COR-L47 (cell line): Measurements from ENCODE around the gene VDR.
"Not testable (repeated sequence)": the region's sequence is repeated elsewhere in the genome, so short reads cannot be mapped to it uniquely, and the experiment has no call there.

ENCODE experiments used
- DNase-seq: peaks from one replicate; lab custom pipeline; 2025; lab: John Stamatoyannopoulos, UW

The VDR gene

DNA sequence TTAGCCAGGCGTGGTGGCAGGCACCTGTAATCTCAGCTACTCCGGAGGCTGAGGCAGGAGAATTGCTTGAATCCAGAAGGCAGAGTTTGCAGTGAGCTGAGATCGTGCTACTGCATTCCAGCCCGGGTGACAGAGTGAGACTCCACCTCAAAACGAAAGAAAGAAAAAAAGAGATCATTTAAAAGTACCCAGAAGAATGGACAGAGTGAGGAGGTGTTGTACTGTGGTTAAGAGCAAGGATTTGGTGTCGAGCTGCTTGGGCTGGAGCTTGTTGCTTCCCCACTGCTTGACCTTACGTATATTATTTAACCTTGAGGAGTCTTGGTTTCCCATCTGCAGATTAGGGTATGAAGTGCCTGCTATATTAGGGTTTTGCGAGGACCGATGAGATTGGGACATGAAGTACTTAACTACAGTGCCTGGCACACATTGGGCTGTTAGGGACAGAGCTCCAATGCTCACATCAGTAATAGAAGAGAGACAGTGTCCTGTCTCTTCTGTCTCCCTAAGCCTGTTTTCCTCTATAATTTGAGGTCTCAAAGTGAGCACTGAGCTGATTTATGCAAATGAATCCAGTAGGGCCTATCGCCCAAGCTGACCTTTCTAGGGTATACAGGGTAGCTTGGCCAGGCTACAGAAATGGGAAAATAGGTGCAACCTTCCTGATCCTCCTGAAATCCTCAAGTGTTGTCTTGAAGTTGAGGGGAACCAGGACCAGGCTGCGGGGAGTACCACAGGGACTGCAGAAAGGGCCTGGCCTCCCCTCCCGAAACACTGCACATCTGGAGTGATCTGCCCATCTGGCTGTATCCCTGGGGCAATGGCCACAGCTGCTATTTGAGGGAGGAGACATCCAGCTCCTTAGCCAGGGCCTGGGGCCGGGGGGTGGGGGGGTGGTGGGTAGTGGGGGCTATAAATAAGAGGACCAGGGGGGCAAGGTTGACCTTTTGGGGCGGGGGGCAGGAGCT, 76.5 kb downstream of the VDR start:
- no peak for DNase-seq

DNA sequence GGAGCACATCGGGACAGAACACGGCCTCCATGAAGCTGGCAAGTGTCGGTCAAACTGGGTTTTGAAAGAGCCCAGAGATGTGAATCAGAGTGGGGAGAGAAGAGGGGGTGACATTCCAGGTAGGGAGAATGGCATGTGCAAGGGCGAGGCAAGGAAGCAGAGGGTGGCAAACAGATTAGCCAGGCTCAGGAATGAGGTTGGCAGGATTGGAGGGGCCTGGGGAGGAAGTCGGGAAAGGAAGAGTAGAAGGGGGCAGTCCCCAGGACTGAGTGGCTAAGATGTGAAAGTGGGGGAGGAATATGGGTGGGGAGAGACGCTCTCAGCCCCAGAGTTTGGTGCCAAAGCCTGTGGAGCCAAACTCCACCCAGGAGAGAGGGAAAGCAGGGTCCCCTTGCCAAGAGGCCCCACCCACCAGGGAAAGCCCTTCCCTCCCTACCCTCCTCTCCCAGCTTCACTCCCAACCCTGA, 79.6 kb downstream of the VDR start:
- DNase-seq: no peak

DNA sequence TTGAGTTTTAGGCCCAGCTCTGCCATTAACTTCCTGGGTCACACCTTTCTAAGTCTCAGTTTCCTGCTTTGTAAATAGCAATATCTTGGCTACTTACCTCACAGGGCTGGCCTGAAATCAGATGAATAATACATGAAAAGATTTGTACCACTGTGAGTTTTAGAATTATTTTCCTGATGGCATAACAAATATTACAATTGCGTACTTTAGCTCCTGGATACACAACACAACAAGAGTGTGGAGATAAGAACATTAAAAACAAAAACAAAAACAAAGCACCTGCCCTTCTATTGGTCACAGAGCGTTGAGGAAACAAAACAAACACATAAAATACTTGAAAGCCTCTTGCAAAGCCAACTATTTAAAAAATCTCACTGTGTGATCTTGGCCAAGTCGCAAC, 80.2 kb downstream of the VDR start:
- DNase-seq: no peak

DNA sequence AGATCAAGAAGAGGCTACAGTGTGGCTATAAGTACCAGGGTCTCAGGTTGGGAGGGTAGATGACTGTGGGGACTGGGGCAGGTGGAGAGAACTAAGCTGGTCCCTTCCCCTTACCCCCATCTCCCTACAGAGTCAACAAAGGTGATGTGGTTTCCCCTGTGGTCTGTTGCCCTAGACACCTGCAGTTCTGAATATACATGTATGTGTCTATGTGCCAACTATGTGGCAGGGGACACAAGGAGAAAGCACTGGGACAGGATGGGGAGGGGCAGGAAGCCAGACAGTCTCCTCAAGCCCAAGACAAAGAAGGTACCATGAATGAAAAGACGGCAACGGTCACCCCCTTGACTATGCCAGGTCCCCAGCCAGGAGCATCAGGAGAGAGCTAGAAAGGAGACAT, 80.6 kb downstream of the VDR start:
- DNase-seq: no peak

DNA sequence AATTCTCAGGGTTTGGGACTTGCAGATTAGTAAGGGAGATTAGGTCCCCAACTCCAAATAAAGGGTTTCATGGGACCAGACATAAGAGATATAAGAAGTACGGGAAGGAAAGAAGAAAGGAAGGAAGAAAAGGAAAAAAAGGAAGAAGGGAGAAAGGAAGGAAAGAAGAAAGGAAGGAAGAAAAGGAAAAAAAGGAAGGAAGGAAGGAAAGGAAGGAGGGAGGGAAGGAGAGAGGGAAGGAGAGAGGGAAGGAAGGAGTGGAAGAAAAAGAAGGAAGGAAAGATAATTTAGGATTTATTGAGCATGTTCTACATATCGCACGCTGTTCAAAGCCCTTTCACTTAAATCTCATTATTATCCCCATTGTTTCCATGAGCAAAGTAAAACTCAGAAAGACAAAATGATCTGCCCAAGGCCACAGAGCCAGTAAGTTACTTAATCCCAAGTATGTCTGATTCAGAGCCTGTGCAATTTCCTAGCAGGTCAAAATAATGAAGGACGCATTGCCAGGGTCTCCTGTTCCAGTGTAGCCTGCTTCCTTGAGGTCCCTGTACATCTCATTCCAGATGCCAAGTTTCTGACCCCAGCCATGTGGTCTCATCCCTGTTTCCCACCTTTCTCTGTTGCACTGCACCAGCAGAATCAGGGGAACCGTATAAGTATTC, 81.2 kb downstream of the VDR start:
- DNase-seq: no peak

DNA sequence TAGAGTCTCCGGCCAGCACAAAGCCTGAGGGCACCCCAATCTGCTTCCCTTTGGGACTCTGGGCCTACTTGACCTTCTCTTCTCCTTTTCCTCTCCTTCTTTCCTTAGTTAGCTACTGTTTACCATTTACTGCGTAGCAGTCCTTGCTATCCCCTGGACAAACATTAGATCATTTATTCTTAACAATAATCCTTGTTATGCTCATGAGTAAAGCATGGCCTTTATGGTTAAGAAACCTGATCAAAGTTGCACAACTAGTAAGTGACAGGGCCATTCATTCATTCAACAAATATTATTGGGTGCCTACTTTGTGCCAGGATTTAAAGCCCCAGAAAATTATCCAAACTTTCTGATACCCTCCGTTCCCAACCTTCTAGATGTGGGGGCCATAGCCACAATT, 81.9 kb downstream of the VDR start:
- DNase-seq: no peak

DNA sequence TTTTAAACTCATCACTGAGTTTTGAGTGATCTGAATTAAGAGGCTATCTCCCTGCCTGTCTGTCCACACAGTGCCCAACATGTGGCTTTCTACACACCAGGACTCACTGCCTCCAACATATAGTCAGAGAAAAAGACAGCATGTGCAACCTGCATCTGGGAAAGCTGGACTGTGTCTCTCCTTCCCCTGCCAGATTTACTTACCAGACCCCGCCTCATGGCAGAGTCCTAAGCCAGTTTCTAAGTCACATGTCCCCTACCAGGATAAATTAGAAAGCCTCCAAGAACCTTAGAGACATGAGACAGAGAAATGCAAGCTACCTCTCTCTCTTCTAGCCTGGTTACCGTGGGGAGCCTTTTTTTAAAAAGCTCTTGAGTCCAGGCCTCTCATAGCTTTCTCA, 82.4 kb downstream of the VDR start:
- no peak for DNase-seq

DNA sequence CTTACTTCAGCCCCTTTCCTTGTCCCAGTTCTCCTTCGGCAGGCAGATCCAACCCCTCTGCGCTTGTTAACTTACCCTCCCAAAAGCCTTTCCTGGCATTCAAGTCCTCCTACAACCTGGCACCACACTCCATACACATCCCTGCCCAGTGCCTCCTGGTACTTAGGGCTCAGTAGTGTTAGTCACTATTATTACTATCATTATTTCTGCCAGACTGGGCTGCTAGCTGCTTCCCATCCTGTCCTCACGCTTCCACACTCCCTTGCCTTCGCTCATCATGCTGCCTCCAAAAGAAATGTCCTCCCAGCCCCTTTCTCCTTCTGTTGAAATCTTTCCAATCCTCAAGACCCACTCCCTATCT, 83.5 kb downstream of the VDR start:
- DNase-seq: no peak

DNA sequence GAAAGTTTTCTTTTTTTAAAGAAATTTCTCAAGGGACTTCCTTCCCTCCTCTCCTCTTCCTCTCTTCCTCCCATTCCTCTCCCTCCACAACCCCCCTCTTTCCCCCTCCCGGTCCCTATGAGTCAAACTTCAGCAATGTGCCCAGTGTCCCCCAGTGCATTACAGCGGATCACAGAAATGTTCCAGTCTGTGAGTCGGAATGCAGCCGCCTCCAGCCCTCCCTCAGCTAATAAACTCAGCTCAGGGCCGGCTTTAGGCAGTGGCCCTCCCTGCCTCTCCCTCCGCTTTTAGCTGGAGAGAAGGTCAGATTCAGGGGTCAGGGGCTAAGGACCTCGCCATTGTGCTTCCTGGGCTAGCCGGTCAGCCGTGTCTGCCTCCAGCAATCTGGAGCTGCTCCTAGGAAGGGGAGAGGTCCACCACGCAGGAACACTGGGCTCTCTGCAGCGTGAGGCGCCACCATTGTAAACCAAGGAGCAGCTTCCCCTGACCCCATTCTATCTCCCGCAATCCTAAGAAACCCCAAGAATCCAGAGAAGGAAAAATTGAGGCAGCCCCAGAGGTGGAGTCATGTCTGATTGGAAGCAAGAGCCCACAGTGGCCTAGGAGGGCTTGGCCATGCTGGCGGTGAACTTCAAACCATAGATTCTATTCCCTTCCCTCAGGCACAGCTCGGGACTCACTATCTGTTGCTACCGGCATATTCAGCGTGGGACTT, 84.0 kb downstream of the VDR start:
- DNase-seq: no peak

DNA sequence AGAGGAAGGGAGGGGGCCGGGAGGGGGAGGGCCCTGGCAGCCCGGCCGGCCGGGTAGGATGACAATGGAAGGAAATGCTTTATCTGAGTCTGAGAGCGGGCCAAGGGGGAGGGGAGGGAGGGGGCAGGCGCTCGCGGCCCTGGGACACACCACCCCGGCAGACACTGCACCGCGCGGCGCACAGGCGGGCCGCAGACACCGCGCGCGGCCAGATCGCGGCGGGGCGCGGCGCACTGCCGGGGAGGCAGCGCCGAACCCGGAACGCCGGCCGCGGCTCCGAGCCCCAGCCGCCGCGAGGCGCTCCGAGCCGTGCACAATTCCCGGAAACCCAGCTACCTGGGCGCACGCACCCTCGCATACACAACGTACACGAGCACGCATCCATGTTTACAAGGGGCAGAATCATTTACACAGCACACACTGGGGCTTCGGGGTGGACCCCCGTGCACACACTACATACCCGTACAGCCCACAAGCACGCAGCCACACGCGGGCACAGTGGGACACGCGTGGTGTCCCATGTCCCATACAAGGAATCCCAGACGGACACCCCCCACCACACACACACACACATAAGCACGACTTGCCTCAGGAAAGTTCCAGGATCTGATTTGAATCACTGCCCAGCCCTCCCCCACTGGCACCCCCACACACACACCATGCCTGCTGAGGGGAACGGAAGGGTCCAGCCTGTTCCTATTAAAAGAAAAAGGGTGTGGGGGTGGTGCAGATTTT, 84.7 kb downstream of the VDR start, which contains the start of gene HDAC7:
TSS of gene HDAC7 (minus strand) at position 8 of the 735 bp plus-strand sequence. CDS start 118 bp downstream, outside the sequence.
- peak; percentile 35 for DNase-seq

DNA sequence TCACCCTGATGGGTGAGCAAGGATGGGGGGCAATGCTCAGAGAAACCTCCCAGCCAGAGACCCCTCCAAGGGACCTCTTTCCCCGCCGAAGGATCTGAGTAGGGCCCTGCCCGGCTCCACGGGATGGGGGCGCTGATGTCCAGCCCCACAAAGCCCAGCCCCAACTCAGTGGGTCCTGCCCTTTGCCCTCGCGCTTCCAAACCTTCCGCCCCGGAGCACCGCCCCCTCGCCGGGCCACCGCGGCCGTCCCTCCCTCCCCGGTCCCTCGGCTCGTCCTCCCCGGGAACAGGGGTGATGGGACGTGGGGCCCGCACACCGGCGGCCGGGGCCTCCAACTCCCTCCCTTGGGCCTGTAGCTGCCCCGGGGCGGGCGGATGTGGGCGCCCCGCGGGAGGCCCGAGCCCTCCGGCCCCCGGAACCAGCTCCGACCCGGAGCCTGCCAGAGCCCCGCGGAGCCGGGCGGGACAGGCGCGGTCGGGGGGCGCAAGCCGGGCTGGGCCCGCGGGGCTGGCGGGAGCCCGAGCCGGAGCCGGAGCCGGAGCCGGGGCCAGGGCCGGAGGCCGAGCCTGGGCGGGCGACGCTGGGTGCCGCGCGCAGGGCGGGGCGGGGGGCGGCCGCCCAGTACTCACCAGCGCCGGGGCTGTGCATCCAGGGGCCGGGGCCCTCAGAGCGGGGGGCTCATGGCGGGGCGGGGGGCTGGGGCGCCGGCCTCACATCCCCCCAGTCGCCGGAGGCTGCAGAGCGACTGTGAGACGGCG, 85.5 kb downstream of the VDR start:
- DNase-seq: no peak

DNA sequence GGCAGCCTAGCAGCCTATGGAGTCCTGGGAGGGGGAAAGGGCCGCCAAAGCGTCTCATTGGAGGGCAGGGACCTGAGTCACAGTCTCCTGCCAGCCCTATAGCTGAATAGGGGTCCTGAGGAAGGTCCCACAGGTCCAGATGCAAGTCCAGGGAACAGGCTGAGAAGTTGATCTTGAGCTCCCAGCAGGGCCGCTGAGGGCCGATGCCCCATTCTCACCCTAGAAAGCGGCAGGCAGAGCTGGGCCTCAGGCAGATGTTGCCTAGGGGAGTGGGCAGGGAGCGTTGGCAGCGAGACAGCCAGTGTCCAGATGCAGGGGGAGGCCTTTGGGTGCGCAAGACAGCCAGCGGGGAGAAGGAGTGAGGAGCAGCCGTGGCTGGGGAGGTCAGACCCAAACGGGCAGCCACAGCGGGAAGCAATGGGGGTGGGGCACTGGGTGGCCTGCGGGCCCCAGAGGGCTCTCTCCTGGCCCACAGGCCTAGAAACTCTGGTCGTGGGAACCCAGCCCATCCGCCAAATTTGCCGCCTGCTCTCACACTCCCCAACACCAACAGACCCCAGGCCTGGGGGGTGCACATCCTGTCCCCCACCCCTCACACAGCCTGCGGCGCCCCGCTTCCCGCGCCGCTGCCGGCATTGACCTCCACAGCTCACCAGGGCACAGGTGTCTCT, 86.2 kb downstream of the VDR start:
- DNase-seq: no peak

DNA sequence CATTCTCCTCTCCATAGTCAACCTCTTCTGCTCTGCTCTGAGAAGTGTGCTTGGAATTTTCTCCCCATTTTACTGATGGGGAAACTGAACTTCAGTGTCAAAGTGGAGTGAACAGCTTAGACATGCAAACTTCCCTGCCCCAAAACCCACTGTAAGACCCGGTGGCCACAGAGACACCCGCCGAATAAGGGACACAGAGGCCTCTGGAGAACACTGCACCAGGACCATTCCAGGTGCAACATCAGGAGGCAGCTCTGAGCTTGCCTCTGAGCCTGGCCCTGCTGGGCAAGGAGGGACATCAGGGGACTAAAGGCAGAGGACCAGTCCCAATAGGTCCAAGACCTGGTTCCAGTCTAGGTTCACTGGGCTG, 86.8 kb downstream of the VDR start:
- DNase-seq: no peak

DNA sequence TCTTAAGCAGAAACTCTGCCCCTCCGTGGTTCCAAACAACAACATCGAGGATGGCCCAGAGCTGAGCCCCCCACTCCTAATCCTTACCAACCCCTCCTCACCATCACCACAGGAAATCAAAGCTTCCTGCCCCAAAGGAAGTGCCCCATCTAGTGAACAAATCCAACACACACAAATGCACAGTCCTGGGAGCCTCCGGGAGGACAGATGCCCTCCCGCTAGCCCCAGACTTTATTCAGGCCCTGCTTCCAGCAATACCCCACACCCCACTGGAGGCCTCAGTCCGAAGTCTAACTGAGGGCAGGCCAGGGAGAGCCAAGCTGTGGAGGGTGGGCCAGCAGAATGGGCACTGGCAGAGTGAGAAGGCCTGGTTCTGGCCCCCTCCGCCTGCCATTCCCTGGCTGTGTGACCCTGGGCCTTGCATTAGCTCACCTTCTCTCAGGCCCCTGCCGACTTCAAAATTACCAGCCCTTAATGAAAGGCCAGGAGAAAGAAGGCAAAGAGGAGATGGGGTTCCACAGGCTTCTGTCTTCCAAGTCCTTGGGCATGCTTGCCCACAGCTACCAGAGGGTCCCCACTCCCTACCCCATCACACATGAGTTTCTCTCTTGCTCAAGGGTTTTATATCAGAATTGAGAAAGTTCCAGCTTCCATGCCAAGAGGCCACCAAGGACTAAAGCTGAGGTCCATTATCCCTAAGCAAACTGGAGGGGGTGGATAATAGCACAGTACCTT, 87.4 kb downstream of the VDR start:
- no peak for DNase-seq

DNA sequence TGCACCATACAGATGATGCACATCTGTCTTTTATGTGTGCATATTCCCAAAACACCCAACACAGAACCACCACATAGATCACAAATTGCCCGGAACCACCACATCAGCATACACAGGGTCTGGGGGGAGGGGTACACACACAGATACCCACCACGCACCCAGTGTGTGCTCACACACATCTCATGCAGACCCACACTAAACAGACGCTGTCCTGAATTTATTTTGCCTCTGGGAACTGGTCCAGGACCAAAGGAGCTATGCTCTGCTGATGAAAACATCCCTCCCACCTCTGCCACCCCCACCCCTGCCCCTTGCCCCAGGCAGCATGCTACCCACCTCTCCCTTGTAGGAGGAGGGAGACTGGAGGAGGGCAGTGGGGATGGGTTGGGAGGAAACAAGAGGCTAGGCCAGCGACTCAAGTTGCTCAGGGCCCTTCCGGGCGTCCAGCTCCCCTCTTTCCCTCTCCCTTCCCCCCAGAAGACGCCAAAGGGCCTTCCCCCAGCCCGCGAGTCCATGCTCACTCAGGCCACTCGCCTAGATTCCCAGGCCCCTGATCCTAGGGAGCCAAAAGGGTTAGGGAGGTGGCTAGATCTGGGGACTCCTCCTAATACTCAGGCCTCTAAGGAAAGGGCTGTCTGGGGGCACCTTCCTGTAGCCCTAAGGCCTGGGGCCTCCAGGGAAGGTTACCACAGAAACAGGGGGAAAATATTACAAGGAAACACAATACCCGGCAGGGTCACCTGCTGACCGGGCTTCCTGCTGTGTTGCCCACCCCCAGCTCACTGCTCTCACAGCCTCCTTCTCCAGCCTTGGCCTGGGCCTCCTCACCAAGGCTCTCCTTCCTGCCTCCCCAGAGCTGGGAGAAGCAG, 88.2 kb downstream of the VDR start:
- DNase-seq: no peak

DNA sequence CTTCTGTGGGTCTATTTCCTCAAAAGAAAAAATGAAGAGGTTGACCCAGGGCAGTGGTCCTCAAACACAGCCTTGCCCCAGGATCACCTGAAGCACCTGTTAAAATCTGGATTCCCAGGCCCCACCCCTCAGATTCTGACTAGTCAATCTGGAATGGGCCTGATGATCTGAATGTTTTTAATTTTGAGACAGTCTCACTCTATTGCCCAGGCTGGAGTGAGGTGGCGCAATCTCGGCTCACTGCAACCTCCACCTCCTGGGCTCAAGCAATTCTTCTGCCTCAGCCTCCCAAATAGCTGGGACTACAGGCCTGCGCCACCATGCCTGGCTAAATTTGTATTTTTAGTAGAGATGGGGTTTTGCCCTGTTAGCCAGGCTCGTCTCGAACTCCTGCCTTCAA, 89.3 kb downstream of the VDR start:
- DNase-seq: not testable (repeated sequence)

DNA sequence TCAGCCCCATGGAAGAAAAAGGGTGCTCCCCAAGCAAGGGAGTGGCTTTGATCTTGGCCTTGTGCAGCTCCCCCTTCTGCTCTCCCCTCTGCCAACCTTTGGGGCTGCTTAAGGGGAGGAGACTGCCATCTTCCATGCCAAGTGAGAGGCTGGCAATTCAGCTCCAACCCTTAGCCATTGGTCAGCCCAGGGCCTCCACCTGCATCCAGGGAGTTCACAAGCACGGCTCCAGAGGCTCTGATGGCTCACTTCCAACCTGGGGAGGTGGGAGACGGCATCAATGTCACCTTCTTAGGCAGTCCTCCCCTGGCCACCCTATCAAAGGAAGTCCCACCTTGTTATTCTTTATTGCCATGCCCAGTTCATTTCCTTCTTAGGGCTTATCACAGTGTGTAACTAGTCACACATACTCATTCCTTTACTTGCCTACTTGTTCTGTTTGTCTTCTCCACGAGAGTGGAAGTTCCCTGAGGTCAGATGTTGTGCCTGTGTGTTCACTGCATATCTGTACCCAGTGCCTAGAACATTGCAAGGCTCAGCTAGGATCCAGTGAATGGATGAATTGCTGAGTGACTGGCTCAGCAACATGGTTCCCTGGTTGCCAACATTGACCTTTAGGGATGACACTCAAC, 90.1 kb downstream of the VDR start:
- DNase-seq: no peak

DNA sequence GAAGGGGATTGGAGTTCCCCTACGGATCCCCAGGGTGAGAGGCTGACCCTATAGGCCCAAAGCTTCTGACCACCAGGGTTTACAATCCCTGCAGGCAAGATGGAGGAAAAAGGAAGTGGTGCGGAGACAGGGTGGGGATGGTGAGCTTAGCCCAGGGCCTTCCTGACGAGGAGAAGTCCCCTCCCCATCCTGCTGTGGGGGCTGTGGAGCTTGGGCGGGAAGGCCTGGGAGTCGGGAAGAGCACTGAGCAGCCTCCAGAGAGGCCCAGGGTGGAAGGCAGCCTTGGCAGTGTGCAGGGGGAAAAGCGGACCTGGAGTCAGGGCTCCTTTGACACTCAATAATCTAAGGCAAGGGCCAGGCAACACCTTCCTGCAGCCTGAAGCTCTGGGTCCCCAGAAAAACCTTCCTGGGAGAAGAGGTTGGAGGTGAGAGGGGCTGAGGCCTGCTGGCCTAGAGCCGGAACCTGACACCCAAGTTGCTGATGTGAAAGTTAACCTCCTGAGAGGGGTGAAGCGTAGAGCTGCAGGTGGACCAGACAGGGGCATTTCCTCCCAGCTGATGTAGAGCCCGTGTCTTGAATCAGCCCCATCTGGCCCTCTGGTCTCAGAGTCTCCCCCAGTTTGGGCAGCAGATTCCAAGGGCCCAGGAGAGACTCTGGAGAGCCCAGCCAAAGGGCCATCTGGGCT, 91.1 kb downstream of the VDR start:
- no peak for DNase-seq
